ENCODE measurements around the gene HOTAIR.

HOTAIR gene

GRCh38 chr12:54009171-54010052 is 34.7 kb upstream of the HOTAIR start:
- Histone ChIP-seq H3K9me3 (ENCODE audit: control insufficient read depth, low read depth, low read length) (no peaks in the 10 kb centered on the region), H3K36me3 (ENCODE audit: control insufficient read depth, low read depth, low read length) (no peaks in the 10 kb centered on the region), H3K27me3 (ENCODE audit: control insufficient read depth, insufficient read depth, low read length) (peaks cover 100% of the 10 kb centered on the region), H3K9ac (ENCODE audit: low read length) (no peak overlapping the region), H3K4me3 (ENCODE audit: low read length) (no peak overlapping the region), H3K4me1 (ENCODE audit: control insufficient read depth, low read depth, low read length) (peaks cover 4% of the 10 kb centered on the region), H3K27ac (ENCODE audit: low read length) (no peak overlapping the region)

GRCh38 chr12:54008260-54008552 is 33.5 kb upstream of the HOTAIR start:
- peaks cover 4% of the 10 kb centered on the region for H3K4me1 ChIP-seq (ENCODE audit: control insufficient read depth, low read depth, low read length)
- no peak overlapping the region for H3K4me3 ChIP-seq (ENCODE audit: low read length)
- H3K9ac ChIP-seq (ENCODE audit: low read length), result no peak overlapping the region
- H3K36me3 ChIP-seq (ENCODE audit: control insufficient read depth, low read depth, low read length), result no peaks in the 10 kb centered on the region
- no peaks in the 10 kb centered on the region for H3K9me3 ChIP-seq (ENCODE audit: control insufficient read depth, low read depth, low read length)
- H3K27ac ChIP-seq (ENCODE audit: low read length), result no peak overlapping the region
- H3K27me3 ChIP-seq (ENCODE audit: control insufficient read depth, insufficient read depth, low read length), result peaks cover 100% of the 10 kb centered on the region

- Histone ChIP-seq H3K27ac (ENCODE audit: low read length) (no peak overlapping the region), H3K4me3 (ENCODE audit: low read length) (no peak overlapping the region), H3K36me3 (ENCODE audit: control insufficient read depth, low read depth, low read length) (no peaks in the 10 kb centered on the region), H3K9ac (ENCODE audit: low read length) (no peak overlapping the region), H3K9me3 (ENCODE audit: control insufficient read depth, low read depth, low read length) (no peaks in the 10 kb centered on the region), H3K4me1 (ENCODE audit: control insufficient read depth, low read depth, low read length) (peaks cover 4% of the 10 kb centered on the region), H3K27me3 (ENCODE audit: control insufficient read depth, insufficient read depth, low read length) (peaks cover 100% of the 10 kb centered on the region)
These were observed 32.9 kb upstream of the HOTAIR start for GRCh38 chr12:54007538-54008259.

- no peaks in the 10 kb centered on the region for H3K36me3 ChIP-seq (ENCODE audit: control insufficient read depth, low read depth, low read length)
- H3K4me3 ChIP-seq (ENCODE audit: low read length), result no peak overlapping the region
- peaks cover 100% of the 10 kb centered on the region for H3K27me3 ChIP-seq (ENCODE audit: control insufficient read depth, insufficient read depth, low read length)
- H3K27ac ChIP-seq (ENCODE audit: low read length), result no peak overlapping the region
- H3K4me1 ChIP-seq (ENCODE audit: control insufficient read depth, low read depth, low read length), result peaks cover 4% of the 10 kb centered on the region
- H3K9ac ChIP-seq (ENCODE audit: low read length), result no peak overlapping the region
- H3K9me3 ChIP-seq (ENCODE audit: control insufficient read depth, low read depth, low read length), result no peaks in the 10 kb centered on the region
These were observed 31.9 kb upstream of the HOTAIR start for GRCh38 chr12:54006559-54007220.

- no peak overlapping the region for H3K9ac ChIP-seq (ENCODE audit: low read length)
- H3K36me3 ChIP-seq (ENCODE audit: control insufficient read depth, low read depth, low read length), result no peaks in the 10 kb centered on the region
- no peak overlapping the region for H3K27ac ChIP-seq (ENCODE audit: low read length)
- peaks cover 100% of the 10 kb centered on the region for H3K27me3 ChIP-seq (ENCODE audit: control insufficient read depth, insufficient read depth, low read length)
- no peaks in the 10 kb centered on the region for H3K9me3 ChIP-seq (ENCODE audit: control insufficient read depth, low read depth, low read length)
- H3K4me3 ChIP-seq (ENCODE audit: low read length), result no peak overlapping the region
- peaks cover 4% of the 10 kb centered on the region for H3K4me1 ChIP-seq (ENCODE audit: control insufficient read depth, low read depth, low read length)
These were observed 31.3 kb upstream of the HOTAIR start for GRCh38 chr12:54005853-54006558.

GRCh38 chr12:54005531-54005852 is 30.7 kb upstream of the HOTAIR start:
- peaks cover 100% of the 10 kb centered on the region for H3K27me3 ChIP-seq (ENCODE audit: control insufficient read depth, insufficient read depth, low read length)

GRCh38 chr12:54004841-54005530 is 30.2 kb upstream of the HOTAIR start:
- Histone ChIP-seq H3K9ac (ENCODE audit: low read length) (no peak overlapping the region), H3K27me3 (ENCODE audit: control insufficient read depth, insufficient read depth, low read length) (peaks cover 100% of the 10 kb centered on the region), H3K9me3 (ENCODE audit: control insufficient read depth, low read depth, low read length) (no peaks in the 10 kb centered on the region), H3K27ac (ENCODE audit: low read length) (no peak overlapping the region), H3K4me3 (ENCODE audit: low read length) (no peak overlapping the region), H3K36me3 (ENCODE audit: control insufficient read depth, low read depth, low read length) (no peaks in the 10 kb centered on the region), H3K4me1 (ENCODE audit: control insufficient read depth, low read depth, low read length) (peaks cover 4% of the 10 kb centered on the region)

More at GRCh38 chr12:54005531-54005852, 30.7 kb upstream of the HOTAIR start:
- Histone ChIP-seq H3K9ac (ENCODE audit: low read length) (no peak overlapping the region), H3K4me1 (ENCODE audit: control insufficient read depth, low read depth, low read length) (peaks cover 4% of the 10 kb centered on the region), H3K9me3 (ENCODE audit: control insufficient read depth, low read depth, low read length) (no peaks in the 10 kb centered on the region), H3K36me3 (ENCODE audit: control insufficient read depth, low read depth, low read length) (no peaks in the 10 kb centered on the region), H3K4me3 (ENCODE audit: low read length) (no peak overlapping the region), H3K27ac (ENCODE audit: low read length) (no peak overlapping the region)

- no peak overlapping the region for H3K9ac ChIP-seq (ENCODE audit: low read length)
- H3K9me3 ChIP-seq (ENCODE audit: control insufficient read depth, low read depth, low read length), result no peaks in the 10 kb centered on the region
- no peak overlapping the region for H3K27ac ChIP-seq (ENCODE audit: low read length)
These were observed 29.5 kb upstream of the HOTAIR start for GRCh38 chr12:54004063-54004840.

GRCh38 chr12:54003625-54004024 is 28.9 kb upstream of the HOTAIR start:
- no peaks in the 10 kb centered on the region for H3K4me1 ChIP-seq (ENCODE audit: control insufficient read depth, low read depth, low read length)
- no peaks in the 10 kb centered on the region for H3K36me3 ChIP-seq (ENCODE audit: control insufficient read depth, low read depth, low read length)
- H3K27ac ChIP-seq (ENCODE audit: low read length), result no peak overlapping the region
- H3K4me3 ChIP-seq (ENCODE audit: low read length), result no peak overlapping the region
- H3K27me3 ChIP-seq (ENCODE audit: control insufficient read depth, insufficient read depth, low read length), result peaks cover 100% of the 10 kb centered on the region
- no peak overlapping the region for H3K9ac ChIP-seq (ENCODE audit: low read length)
- no peaks in the 10 kb centered on the region for H3K9me3 ChIP-seq (ENCODE audit: control insufficient read depth, low read depth, low read length)

More at GRCh38 chr12:54004063-54004840, 29.5 kb upstream of the HOTAIR start:
- peaks cover 1% of the 10 kb centered on the region for H3K4me1 ChIP-seq (ENCODE audit: control insufficient read depth, low read depth, low read length)
- no peaks in the 10 kb centered on the region for H3K36me3 ChIP-seq (ENCODE audit: control insufficient read depth, low read depth, low read length)
- no peak overlapping the region for H3K4me3 ChIP-seq (ENCODE audit: low read length)
- peaks cover 100% of the 10 kb centered on the region for H3K27me3 ChIP-seq (ENCODE audit: control insufficient read depth, insufficient read depth, low read length)

- peaks cover 100% of the 10 kb centered on the region for H3K27me3 ChIP-seq (ENCODE audit: control insufficient read depth, insufficient read depth, low read length)
- no peaks in the 10 kb centered on the region for H3K9me3 ChIP-seq (ENCODE audit: control insufficient read depth, low read depth, low read length)
- no peak overlapping the region for H3K4me3 ChIP-seq (ENCODE audit: low read length)
- no peak overlapping the region for H3K27ac ChIP-seq (ENCODE audit: low read length)
- H3K36me3 ChIP-seq (ENCODE audit: control insufficient read depth, low read depth, low read length), result no peaks in the 10 kb centered on the region
- H3K9ac ChIP-seq (ENCODE audit: low read length), result no peak overlapping the region
- H3K4me1 ChIP-seq (ENCODE audit: control insufficient read depth, low read depth, low read length), result no peaks in the 10 kb centered on the region
These were observed 28.2 kb upstream of the HOTAIR start for GRCh38 chr12:54002915-54003389.

Data from iPS-18a (cell line).